Dendritic cell treated with granulocyte-macrophage colony-stimulating factor and Interleukin-4, amounts not matched to agents 40 ng/mL and 50 ng/mL, for 4 days (primary cell): Measurements from ENCODE around the gene IGFBP5.

Source experiments
- H3K27ac Mint-ChIP-seq: one replicate; pipeline ENCODE4 v1.8.0; 2022; ENCODE audit warnings: mild to moderate bottlenecking, mixed read lengths
- H3K27me3 Mint-ChIP-seq: one replicate; pipeline ENCODE4 v1.8.0; 2022; ENCODE audit warnings: mild to moderate bottlenecking, mixed read lengths
- H3K36me3 Mint-ChIP-seq: one replicate; pipeline ENCODE4 v1.8.0; 2022; ENCODE audit warnings: low read depth, mixed read lengths
- H3K4me1 Mint-ChIP-seq: one replicate; pipeline ENCODE4 v1.8.0; 2022; ENCODE audit warnings: low read depth, mixed read lengths
- H3K4me3 Mint-ChIP-seq: one replicate; pipeline ENCODE4 v1.8.0; 2022; ENCODE audit warnings: mild to moderate bottlenecking, moderate library complexity, mixed read lengths
- H3K9me3 Mint-ChIP-seq: one replicate; pipeline ENCODE4 v1.8.0; 2022; ENCODE audit warnings: mixed read lengths
- intact Hi-C: fragments of 100-400 bp; cut with micrococcal nuclease; formaldehyde crosslinking; loops from one replicate; pipeline ENCODE4 v1.15.0; 2022

IGFBP5 gene

DNA sequence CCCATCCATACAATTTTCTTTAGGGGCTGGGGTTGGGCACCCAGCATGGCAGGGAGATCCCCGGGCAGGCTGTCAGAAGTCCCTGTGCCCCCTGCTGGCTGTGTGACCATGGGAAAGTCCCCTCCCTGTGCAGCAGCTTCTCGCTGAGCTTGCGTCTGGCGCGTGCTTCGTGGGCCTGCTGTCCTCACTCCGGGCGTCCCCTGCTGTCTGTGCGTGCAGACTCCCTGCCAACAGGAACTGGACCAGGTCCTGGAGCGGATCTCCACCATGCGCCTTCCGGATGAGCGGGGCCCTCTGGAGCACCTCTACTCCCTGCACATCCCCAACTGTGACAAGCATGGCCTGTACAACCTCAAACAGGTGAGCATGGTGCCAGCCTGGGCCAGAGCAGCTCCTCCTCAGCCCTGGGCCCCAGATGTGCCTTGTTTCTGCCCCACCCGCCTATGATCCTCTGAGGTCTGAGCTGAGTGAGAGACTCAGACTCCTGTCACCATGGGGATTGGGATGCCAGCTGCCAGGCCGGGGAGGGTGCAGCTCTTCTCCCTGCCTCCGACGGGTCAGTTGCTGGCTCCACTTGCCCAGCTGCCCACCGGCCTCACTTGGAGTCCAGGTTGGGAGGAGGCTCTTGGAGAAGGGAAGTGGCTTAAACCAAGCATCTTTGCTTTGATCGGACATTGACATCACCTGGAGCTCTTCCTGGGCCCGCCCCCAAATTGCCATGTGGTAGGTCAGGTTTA lies 33.5 kb downstream of the IGFBP5 start:
- H3K27ac Mint-ChIP-seq, result no peak overlapping the region
- intact Hi-C loops, result no loop called here

DNA sequence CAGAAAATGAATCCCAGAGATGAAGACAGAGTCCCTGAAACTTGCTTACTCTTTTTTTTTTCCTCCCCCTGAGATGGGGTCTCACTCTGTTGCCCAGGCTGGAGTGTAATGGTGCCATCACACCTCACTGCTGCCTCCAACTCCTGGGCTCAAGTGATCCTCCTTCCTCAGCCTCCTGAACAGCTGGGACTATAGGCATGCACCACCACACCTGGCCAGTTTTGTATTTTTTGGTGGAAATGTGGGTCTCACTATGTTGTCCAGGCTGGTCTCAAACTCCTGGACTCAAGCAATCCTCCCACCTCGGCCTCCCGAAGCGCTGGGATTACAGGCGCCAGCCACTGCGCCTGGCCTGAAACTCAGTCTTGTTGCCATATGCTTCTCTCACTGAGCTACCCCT lies 34.3 kb downstream of the IGFBP5 start:
- Mint-ChIP-seq H3K27me3 (no peaks in the 10 kb centered on the region), H3K27ac (no peak overlapping the region)
- intact Hi-C loops, result no loop called here

More for the DNA sequence above, 33.5 kb downstream of the IGFBP5 start:
- Mint-ChIP-seq H3K4me1 (no peaks in the 10 kb centered on the region), H3K4me3 (no peak overlapping the region), H3K36me3 (no peaks in the 10 kb centered on the region), H3K27me3 (no peaks in the 10 kb centered on the region), H3K9me3 (no peaks in the 10 kb centered on the region)

GRCh38 chr2:216660496-216660895 lies 34.9 kb downstream of the IGFBP5 start:
- H3K36me3 Mint-ChIP-seq, result no peaks in the 10 kb centered on the region
- intact Hi-C loops, result no loop called here
- H3K4me1 Mint-ChIP-seq, result no peaks in the 10 kb centered on the region
- H3K27me3 Mint-ChIP-seq, result no peaks in the 10 kb centered on the region
- no peaks in the 10 kb centered on the region for H3K9me3 Mint-ChIP-seq
- H3K4me3 Mint-ChIP-seq, result no peak overlapping the region
- H3K27ac Mint-ChIP-seq, result no peak overlapping the region

More for the DNA sequence above, 34.3 kb downstream of the IGFBP5 start:
- Mint-ChIP-seq H3K9me3 (no peaks in the 10 kb centered on the region), H3K36me3 (no peaks in the 10 kb centered on the region), H3K4me3 (no peak overlapping the region), H3K4me1 (no peaks in the 10 kb centered on the region)

DNA sequence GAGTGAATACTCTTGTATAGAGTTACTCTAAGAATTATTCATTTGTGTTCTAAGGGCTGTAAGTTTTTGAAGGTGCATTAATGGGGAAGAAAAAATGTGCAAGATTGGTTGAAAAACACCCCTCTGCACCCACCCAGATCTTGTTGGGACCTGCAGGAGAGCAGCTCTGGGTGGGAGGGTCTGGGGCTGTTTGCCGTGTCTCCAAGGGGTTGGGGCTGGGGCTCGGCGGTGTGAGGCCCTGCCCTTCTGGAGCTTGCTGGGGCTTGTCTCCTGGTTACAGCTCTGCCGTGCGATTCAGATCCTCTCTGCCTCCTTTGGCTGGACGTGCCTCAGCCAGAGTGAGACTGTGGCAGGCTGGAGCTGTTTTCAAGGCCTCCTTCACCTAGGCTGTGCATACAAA lies 36.1 kb downstream of the IGFBP5 start:
- Mint-ChIP-seq H3K36me3 (no peaks in the 10 kb centered on the region), H3K27ac (no peak overlapping the region), H3K4me1 (no peaks in the 10 kb centered on the region), H3K9me3 (no peaks in the 10 kb centered on the region), H3K27me3 (no peaks in the 10 kb centered on the region), H3K4me3 (no peak overlapping the region)
- intact Hi-C loops, result no loop called here

- H3K27ac Mint-ChIP-seq, result no peak overlapping the region
- H3K4me3 Mint-ChIP-seq, result no peak overlapping the region
- no peaks in the 10 kb centered on the region for H3K4me1 Mint-ChIP-seq
- no peaks in the 10 kb centered on the region for H3K9me3 Mint-ChIP-seq
- no peaks in the 10 kb centered on the region for H3K27me3 Mint-ChIP-seq
- intact Hi-C loops, result no loop called here
- H3K36me3 Mint-ChIP-seq, result no peaks in the 10 kb centered on the region
Observed at GRCh38 chr2:216658757-216659156, 36.6 kb downstream of the IGFBP5 start.

DNA sequence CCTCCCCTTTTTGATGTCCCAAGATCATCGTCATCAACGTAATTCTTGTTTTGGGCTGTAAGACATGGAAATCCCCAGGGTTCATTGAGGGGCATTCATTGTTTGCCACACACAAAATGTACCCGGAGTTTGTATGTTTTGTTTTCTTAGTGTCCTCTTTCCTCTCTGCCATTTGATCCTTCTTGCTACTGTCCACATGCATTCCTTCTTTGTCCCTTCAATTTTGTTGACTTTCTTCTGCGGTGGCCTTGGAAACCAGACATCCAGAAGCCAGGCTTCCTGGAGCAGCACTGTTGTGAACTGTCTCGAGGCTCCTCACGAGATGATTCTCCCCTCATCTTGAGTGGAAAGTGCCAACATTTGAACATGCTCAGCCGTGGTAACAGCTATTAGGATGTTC lies 37.4 kb downstream of the IGFBP5 start:
- intact Hi-C loops, result no loop called here

GRCh38 chr2:216657086-216657855 lies 38.1 kb downstream of the IGFBP5 start:
- Mint-ChIP-seq H3K36me3 (no peaks in the 10 kb centered on the region), H3K9me3 (no peaks in the 10 kb centered on the region), H3K4me1 (no peaks in the 10 kb centered on the region), H3K27ac (no peak overlapping the region), H3K4me3 (no peak overlapping the region), H3K27me3 (peaks cover 2% of the 10 kb centered on the region)
- intact Hi-C loops, result no loop called here

More for the DNA sequence above, 37.4 kb downstream of the IGFBP5 start:
- no peak overlapping the region for H3K4me3 Mint-ChIP-seq
- H3K27me3 Mint-ChIP-seq, result no peaks in the 10 kb centered on the region
- no peaks in the 10 kb centered on the region for H3K4me1 Mint-ChIP-seq
- H3K27ac Mint-ChIP-seq, result no peak overlapping the region
- H3K36me3 Mint-ChIP-seq, result no peaks in the 10 kb centered on the region
- no peaks in the 10 kb centered on the region for H3K9me3 Mint-ChIP-seq

GRCh38 chr2:216654528-216655052 lies 40.8 kb downstream of the IGFBP5 start:
- H3K27me3 Mint-ChIP-seq, result peaks cover 2% of the 10 kb centered on the region
- H3K4me1 Mint-ChIP-seq, result no peaks in the 10 kb centered on the region
- intact Hi-C loops, result no loop called here
- no peak overlapping the region for H3K27ac Mint-ChIP-seq
- H3K4me3 Mint-ChIP-seq, result no peak overlapping the region
- H3K36me3 Mint-ChIP-seq, result no peaks in the 10 kb centered on the region
- H3K9me3 Mint-ChIP-seq, result no peaks in the 10 kb centered on the region

- H3K27me3 Mint-ChIP-seq, result peaks cover 2% of the 10 kb centered on the region
- intact Hi-C loops, result no loop called here
- H3K4me1 Mint-ChIP-seq, result no peaks in the 10 kb centered on the region
- no peaks in the 10 kb centered on the region for H3K9me3 Mint-ChIP-seq
- H3K4me3 Mint-ChIP-seq, result no peak overlapping the region
- H3K27ac Mint-ChIP-seq, result no peak overlapping the region
- H3K36me3 Mint-ChIP-seq, result no peaks in the 10 kb centered on the region
Observed at GRCh38 chr2:216653931-216654365, 41.4 kb downstream of the IGFBP5 start.

DNA sequence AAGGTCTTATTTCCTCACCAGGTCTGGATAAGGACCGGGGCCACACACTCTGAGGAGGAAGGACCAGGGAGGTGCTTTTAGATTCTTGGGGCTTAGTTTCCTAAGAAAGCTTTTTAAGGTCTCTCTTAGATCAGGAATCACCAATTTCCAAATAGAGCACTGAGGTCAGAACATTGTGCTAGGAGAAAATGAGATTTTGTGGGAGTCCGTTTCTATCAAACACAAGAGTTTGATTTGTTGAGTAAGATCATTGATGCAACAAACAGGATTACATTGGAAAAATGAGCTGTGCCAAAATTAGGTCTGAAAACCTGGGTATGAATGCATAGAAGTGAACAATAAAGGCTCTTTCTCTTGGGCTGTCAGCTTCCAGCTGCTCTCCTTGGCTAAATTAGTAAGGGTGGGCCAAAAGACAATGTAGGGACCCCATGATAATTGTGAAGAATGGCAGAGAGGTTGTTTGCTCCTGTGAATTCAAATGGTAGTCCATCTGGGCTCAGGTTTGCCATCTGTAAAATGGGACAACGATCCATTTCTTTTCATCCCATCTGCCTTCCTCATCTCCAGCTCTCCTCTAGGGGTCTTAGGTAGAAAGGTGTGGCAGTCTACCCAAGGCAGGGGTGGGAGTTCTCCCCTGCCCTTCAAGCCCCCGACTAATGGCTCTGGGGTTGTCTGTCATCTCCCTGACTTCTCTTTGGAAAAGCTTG lies 42.1 kb downstream of the IGFBP5 start:
- Mint-ChIP-seq H3K27ac (no peak overlapping the region), H3K27me3 (peaks cover 2% of the 10 kb centered on the region), H3K4me3 (no peak overlapping the region), H3K36me3 (no peaks in the 10 kb centered on the region), H3K4me1 (no peaks in the 10 kb centered on the region), H3K9me3 (no peaks in the 10 kb centered on the region)
- intact Hi-C loops, result no loop called here

DNA sequence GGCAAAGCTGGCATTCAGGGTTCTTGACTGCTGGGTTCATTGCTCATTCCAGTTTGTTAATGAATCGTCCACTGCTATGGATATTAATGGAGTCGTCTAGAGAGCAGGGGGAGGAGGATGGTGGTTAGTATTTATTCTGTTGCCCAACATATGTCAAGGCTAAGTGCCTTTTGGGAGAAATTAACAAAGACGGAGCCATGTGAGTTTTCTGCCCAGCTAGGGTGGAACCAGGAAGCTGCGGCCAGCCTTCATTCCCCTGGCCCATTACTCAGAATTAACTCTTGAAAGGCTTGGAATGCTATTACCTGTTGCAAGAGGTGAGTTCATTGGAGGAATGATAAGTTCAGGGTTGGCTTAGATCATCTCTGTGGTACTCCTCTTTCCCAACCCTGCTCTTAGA lies 42.8 kb downstream of the IGFBP5 start:
- no peak overlapping the region for H3K4me3 Mint-ChIP-seq
- H3K36me3 Mint-ChIP-seq, result no peaks in the 10 kb centered on the region
- no peak overlapping the region for H3K27ac Mint-ChIP-seq
- H3K27me3 Mint-ChIP-seq, result peaks cover 2% of the 10 kb centered on the region
- no peaks in the 10 kb centered on the region for H3K9me3 Mint-ChIP-seq
- no peaks in the 10 kb centered on the region for H3K4me1 Mint-ChIP-seq
- intact Hi-C loops, result no loop called here

GRCh38 chr2:216651351-216651881 lies 43.9 kb downstream of the IGFBP5 start:
- Mint-ChIP-seq H3K27ac (no peak overlapping the region), H3K4me1 (no peaks in the 10 kb centered on the region), H3K36me3 (no peaks in the 10 kb centered on the region), H3K4me3 (no peak overlapping the region), H3K27me3 (peaks cover 2% of the 10 kb centered on the region), H3K9me3 (no peaks in the 10 kb centered on the region)
- intact Hi-C loops, result no loop called here

GRCh38 chr2:216650626-216651257 lies 44.6 kb downstream of the IGFBP5 start:
- H3K36me3 Mint-ChIP-seq, result no peaks in the 10 kb centered on the region
- H3K9me3 Mint-ChIP-seq, result no peaks in the 10 kb centered on the region
- no peaks in the 10 kb centered on the region for H3K4me1 Mint-ChIP-seq
- no peak overlapping the region for H3K4me3 Mint-ChIP-seq
- H3K27ac Mint-ChIP-seq, result no peak overlapping the region
- intact Hi-C loops, result no loop called here
- peaks cover 2% of the 10 kb centered on the region for H3K27me3 Mint-ChIP-seq
